HG03108 (cell line): ENCODE data around the gene NXN.
"Not testable (repeated sequence)": the region's sequence is repeated elsewhere in the genome, so short reads cannot be mapped to it uniquely, and the experiment has no call there.

Experiments used
- ATAC-seq: cut with Tn5 transposase; IDR thresholded peaks from one replicate; pipeline ENCODE4 v1.9.1; 2021; ENCODE audit warnings: moderate library complexity; ENCODE audit not compliant: unreplicated experiment

NXN gene

GRCh38 chr17:867896-868489, 111.6 kb downstream of the NXN start:
- no peak for ATAC-seq

GRCh38 chr17:867238-867637, 112.3 kb downstream of the NXN start:
- ATAC-seq, result not testable (repeated sequence)

GRCh38 chr17:866568-867103, 112.9 kb downstream of the NXN start:
- no peak for ATAC-seq

DNA sequence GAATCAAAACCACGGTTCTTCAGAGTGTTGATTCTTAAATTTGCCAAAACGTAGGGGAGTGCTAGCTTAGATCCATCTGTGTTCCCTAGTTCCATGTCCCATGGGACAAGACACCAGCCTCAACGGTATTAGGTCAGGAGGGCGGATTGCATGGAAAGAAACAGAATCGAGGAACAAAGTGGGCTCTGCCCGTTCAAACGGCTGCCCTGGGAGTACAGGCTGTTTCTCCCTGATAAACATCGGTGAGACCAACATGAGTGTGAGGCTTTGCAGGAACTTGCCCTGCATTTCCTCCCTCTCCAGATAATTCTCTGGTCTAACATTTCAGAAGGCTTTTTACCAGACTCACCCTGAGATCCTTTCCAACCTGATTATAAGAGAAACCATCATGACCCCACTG, 115.3 kb downstream of the NXN start:
- no peak for ATAC-seq

- ATAC-seq, result no peak
Observed at GRCh38 chr17:863880-864279, 115.7 kb downstream of the NXN start.

GRCh38 chr17:862582-862981, 117.0 kb downstream of the NXN start:
- no peak for ATAC-seq

GRCh38 chr17:861364-861763, 118.2 kb downstream of the NXN start:
- no peak for ATAC-seq

GRCh38 chr17:860805-861204, 118.8 kb downstream of the NXN start:
- no peak for ATAC-seq

DNA sequence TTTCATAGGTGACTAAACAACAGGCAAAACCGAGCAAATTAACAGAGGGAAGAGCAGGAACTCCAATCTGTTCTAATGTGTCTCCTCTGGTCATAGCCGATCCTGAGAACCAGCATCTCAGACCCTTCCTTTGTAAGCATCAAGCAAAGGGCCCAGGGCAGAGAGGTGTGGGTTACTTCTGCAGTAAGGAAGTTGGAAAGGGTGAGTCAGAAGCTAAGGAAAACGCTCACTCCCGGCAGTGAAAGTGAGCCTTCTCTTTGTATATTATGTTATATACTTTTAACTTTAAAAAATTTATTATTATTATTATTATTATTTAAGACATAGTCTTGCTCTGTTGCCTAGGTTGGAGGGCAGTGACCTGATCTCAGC, 119.8 kb downstream of the NXN start:
- no peak for ATAC-seq

DNA sequence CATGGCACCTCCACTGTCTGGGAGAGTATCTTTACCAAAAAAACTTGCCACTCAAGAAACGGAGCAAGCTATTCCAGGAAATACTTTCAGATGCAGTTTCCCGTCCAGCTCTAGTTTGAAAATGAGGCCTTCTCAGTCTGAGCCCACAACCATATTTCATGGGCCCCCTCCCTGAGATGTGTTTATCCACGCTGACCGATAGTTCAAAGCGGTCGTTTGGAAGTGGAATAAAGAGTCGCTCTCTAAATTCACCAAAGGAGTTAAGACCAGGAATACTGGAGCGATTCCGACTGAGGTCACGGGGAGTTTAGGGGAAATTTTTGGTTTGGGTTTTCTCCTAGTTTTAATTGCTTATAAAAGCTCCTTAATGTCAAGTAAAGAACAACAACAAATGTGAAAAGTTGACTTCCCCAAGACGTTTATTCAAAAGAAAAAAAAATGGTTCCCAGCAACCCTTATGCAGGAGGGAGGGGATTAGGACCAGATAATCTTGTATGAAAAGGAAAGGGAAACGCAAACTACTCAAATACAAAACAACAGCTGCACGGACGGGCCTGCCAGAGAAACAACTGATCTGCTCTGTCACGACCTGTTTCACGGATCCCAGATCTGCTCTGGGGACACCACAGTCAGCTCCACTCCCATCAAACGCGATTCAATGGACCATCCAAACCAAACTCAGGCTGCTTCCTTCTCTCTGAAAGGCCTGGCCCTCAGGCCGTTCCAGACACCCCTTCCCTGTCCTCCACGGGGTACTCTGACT, 120.3 kb downstream of the NXN start:
- no peak for ATAC-seq

GRCh38 chr17:856149-856548, 123.4 kb downstream of the NXN start:
- ATAC-seq, result no peak

GRCh38 chr17:855569-855968, 124.0 kb downstream of the NXN start:
- no peak for ATAC-seq

DNA sequence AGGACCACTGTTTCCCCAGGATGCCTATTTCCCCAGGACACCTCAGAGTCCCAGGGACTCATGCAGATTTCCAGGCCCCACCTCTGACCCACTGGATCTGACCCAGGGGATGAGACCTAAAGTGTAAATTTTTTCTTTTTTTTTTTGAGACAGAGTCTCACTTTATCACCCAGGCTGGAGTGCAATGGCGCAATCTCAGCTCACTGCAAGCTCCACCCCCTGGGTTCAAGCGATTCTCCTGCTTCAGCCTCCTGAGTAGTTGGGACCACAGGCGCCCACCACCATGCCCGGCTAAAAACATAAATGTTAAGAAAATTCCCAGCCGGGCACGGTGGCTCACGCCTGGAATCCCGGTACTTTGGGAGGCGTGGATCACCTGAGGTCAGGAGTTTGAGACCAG, 126.7 kb downstream of the NXN start:
- ATAC-seq, result not testable (repeated sequence)

DNA sequence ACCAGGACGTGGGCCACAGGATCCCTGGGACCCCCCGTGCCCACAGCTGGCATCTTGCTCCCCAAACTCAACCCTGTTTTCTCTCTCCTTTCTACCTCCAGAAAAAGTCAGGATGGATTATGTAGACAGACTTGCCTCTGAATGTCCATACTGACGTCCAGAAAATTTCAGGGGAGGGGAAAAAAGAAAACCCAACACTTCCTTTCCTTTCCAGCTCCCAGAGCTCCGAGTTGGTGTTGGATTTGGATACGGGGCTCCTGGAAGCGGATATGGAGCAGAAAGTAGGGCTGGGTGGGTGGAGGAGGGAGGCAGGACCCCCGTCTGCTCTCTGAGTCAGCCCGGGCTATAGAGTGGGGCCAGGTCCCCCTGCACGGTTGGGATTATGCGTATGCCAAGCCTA, 127.2 kb downstream of the NXN start:
- no peak for ATAC-seq

DNA sequence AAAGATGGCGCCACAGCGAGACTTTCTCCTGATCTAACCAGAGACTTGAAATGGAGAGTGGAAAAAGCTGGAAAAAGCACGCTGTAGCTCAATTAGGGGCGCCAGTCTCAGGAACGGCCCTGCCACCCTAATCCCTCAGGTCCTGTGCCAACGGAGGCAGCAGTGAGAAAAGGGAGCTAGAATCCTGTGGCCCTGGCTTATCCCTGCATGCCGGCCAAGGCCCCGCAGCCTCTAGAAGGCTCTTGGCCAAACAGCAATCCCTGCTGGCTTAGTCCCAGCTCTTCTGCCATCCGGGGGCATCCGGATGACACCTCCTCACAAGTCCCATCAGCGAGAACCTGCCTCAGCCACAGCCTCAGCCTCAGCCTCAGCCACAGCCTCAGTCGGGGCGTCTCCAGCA, 127.7 kb downstream of the NXN start:
- ATAC-seq, result no peak

GRCh38 chr17:850851-851763, 128.5 kb downstream of the NXN start:
- ATAC-seq, result no peak

- ATAC-seq, result no peak
Observed at GRCh38 chr17:850086-850850, 129.3 kb downstream of the NXN start.

GRCh38 chr17:848402-848801, 131.2 kb downstream of the NXN start:
- no peak for ATAC-seq

DNA sequence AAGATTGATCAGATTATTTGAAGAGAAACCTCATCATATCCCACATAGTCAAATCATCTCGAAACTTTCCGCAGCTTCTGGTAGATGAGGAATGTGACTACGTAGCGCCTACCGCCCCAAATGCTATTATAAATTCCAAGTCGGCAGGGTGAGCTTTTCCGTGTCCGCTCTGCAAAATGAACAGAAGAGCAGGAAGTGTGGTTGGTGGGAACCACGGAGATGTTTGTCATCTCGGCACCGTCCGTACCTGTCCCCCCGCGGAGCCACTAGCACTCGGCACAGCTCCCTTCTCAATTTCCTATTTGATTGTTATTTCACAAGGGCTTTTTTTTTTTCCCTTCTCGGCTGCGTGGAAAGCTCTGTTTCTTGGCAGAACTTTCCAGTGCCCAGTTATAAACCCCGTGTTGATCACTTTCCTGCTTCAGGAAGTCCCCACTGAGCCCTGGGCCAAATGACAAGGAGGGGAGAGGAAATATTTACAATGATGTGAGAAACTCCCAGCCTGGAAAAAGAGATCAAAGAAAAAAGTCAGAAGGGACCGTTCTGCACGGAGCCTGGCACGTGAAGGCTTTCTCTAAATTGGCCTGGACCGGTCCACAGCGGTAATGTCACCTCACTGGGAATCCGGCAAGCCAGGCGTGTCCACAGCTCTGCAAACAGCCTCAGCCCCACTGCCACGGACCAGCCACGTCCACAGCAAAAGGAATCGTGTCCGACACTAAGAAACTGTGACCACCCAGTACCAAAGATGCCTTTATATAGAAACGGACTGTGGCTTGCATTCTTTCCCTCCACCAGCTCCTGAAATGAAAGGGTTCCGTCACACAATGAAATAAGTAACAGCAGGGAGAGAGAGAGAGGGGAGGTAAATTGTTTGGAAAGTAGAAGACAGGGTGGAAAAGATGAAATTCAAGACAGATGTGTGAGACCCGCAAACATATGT, 132.4 kb downstream of the NXN start:
- ATAC-seq, result no peak

- no peak for ATAC-seq
Observed at GRCh38 chr17:841313-841712, 138.3 kb downstream of the NXN start.
